GM11168 (cell line): ENCODE results near the gene TMEM86B.
"Not testable (repeated sequence)": the region's sequence is repeated elsewhere in the genome, so short reads cannot be mapped to it uniquely, and the experiment has no call there.

ENCODE experiments used
- in situ Hi-C: fragments of 300-500 bp; cut with MboI; formaldehyde crosslinking; loops from one replicate; pipeline ENCODE4 v1.12.0; 2022; ENCODE audit warnings: low sequenced_read_pairs; ENCODE audit not compliant: unreplicated experiment

TMEM86B gene

GRCh38 chr19:55242517-55242916, 14.0 kb upstream of the TMEM86B start:
- in situ Hi-C loops: no loop called here

- in situ Hi-C loops: no loop called here
Observed at GRCh38 chr19:55241935-55242464, 13.4 kb upstream of the TMEM86B start.

GRCh38 chr19:55241143-55241934, 12.8 kb upstream of the TMEM86B start:
- in situ Hi-C loops: no loop called here

- in situ Hi-C loops: no loop called here
Observed at GRCh38 chr19:55240713-55241020, 12.1 kb upstream of the TMEM86B start.

- in situ Hi-C loops: no loop called here
Observed at GRCh38 chr19:55239004-55239403, 10.4 kb upstream of the TMEM86B start.

GRCh38 chr19:55238030-55238429, 9.5 kb upstream of the TMEM86B start:
- in situ Hi-C loops: no loop called here

GRCh38 chr19:55232986-55233385, 4.4 kb upstream of the TMEM86B start:
- in situ Hi-C loops: no loop called here

- in situ Hi-C loops: no loop called here
Observed at GRCh38 chr19:55232286-55232602, 3.7 kb upstream of the TMEM86B start.

- in situ Hi-C loops: no loop called here
Observed at GRCh38 chr19:55231391-55232285, 3.1 kb upstream of the TMEM86B start.

GRCh38 chr19:55230780-55231179, 2.2 kb upstream of the TMEM86B start:
- in situ Hi-C loops: no loop called here

- in situ Hi-C loops: no loop called here
Observed at GRCh38 chr19:55230329-55230728, 1.8 kb upstream of the TMEM86B start.

- in situ Hi-C loops: no loop called here
Observed at GRCh38 chr19:55229789-55230182, 1.2 kb upstream of the TMEM86B start.

GRCh38 chr19:55229145-55229788, 704 bp upstream of the TMEM86B start:
- in situ Hi-C loops: no loop called here

GRCh38 chr19:55228015-55228391, 560 bp downstream of the TMEM86B start:
- in situ Hi-C loops: no loop called here

- in situ Hi-C loops: no loop called here
Observed at GRCh38 chr19:55227241-55228014, 1.1 kb downstream of the TMEM86B start.

- in situ Hi-C loops: no loop called here
Observed at GRCh38 chr19:55226788-55227187, 1.8 kb downstream of the TMEM86B start.

- in situ Hi-C loops: no loop called here
Observed at GRCh38 chr19:55226273-55226672, 2.3 kb downstream of the TMEM86B start.

- in situ Hi-C loops: no loop called here
Observed at GRCh38 chr19:55225415-55225958, 3.1 kb downstream of the TMEM86B start.

GRCh38 chr19:55224679-55225414, 3.7 kb downstream of the TMEM86B start:
- in situ Hi-C loops: not testable (repeated sequence)
